Measurements from ENCODE around the gene ZPR1. TPM values are rescaled to one million over a fixed set of nuclear protein-coding genes. Genes with fewer than 3 reads are reported as not detected.
"Not testable (repeated sequence)": the region's sequence is repeated elsewhere in the genome, so short reads cannot be mapped to it uniquely, and the experiment has no call there.

ZPR1 gene
- total and polyA plus RNA-seq, 12 donors: 10.5 to 63.6 (median 28.1) TPM

DNA sequence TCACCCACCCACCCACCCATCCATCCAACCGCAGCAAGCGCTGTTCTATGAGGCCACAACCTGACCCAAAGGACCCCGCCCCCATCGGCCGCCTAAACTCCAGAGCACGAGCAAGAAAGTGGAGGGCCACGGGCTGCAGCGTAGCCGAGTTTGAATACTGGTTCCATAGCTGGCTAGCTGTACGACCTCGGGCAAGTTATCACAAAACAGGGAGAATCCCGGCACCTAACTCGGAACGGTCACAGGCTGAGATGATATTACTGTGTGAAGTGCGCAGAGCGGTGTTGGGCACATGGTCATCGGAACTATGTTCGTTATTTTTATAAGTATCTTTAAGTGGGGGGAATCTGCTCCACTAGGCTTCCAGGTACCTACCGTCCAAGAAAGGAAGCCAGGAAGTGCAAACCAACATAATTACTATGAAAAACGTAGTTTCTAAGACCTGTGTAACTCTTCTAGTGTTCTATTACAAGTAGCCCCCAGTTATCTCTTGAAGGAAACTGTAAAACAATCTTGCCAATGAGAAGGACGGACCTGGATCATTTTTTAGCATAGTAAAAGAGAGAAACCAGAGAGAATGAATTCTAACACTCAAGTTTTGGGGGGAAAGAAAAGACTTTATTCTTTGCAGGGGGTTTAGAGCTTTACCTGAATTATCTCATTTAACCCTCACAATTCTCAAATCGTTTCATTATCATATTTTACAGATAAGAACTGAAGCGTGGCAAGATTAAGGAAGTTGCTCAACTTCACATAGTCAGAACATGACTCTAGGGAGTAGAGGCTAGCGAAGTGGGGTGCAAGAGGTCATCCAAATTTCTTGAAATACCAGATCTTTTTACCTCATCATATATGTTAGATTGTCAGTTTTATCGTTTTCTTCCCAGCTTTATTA, 14.4 kb downstream of the ZPR1 start:
- peak overlapping the region; percentile 70 to 93 (median 90) for H3K27ac ChIP-seq
- peak overlapping the region in 3 of 4 donors; percentile 69 to 93 (median 85) for H3K4me3 ChIP-seq
- no peaks in the 10 kb centered on the region for H3K9me3 ChIP-seq (replicated peaks in 1 of 3)
- H3K4me1 ChIP-seq (replicated peaks in 1 of 2): peaks cover 16 to 26% of the 10 kb centered on the region in 2 donors
- no peaks in the 10 kb centered on the region for H3K27me3 ChIP-seq
- 3 to 7% (median 5%) methylated on average over 16 to 25 of the region's 25 CpGs for WGBS, 4 donors
- DNase-seq: no peak
- TF ChIP-seq POLR2A (IDR thresholded peaks at IDR 0.05): no peak
- intact Hi-C loops (cut with DNase I): no loop called here
- peaks cover 0 to 23% of the 10 kb centered on the region in 2 donors for H3K36me3 ChIP-seq (replicated peaks in 1 of 2)

DNA sequence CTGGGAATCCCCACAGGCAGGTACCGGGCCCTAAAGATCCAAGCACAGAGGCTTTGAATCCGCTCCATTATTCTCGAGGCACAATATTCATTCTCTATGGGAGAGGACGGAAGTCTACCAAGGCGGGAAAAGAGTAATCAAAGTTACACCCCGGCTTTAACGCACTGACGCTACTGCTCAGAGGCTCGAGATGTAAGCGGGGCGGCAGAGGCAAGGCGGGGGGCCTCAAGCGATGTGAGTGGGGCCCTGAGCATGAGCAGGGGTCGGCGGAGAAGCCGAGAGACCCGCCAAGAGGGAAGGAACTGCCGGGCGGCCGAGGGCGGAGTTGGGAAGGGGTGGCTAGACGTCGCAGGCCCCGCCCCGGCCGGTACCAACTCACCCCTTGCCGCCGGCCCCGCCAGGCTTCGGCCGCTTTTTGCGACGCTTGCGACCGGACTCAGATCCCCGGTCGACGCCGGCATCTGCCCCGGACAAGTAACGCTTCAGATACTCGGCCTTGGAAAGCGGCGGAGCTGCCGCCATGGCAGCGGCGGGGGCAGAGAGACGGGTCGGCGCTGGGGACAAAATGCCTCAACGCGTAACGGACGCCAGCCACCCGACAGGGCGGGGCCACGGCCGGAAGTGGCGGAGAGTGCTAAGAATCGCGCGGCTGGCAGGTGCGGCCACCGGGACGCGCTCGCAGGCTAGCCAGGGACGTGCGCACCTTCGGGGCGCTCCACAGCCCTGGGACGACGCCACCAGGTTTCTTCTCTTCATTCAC, 15.2 kb downstream of the ZPR1 start, which contains the start of gene BUD13:
TSS of gene BUD13 (minus strand) at position 545 of the 760 bp plus-strand sequence. CDS start at position 522, 23 bp downstream.
- H3K9me3 ChIP-seq (replicated peaks in 1 of 3): no peaks in the 10 kb centered on the region
- DNase-seq: peak; percentile 84 to 94 (median 92)
- intact Hi-C loops (cut with DNase I): no loop called here
- 0% methylated on average over 11 to 73 of the region's 73 CpGs for WGBS, 4 donors
- H3K27me3 ChIP-seq: no peaks in the 10 kb centered on the region
- H3K4me1 ChIP-seq (replicated peaks in 1 of 2): peaks cover 16 to 26% of the 10 kb centered on the region in 2 donors
- H3K36me3 ChIP-seq (replicated peaks in 1 of 2): peaks cover 0 to 15% of the 10 kb centered on the region in 2 donors
- peak within 1 kb of the TSS; percentile 84 to 93 (median 90) for H3K27ac ChIP-seq
- TF ChIP-seq, protein P1, sequence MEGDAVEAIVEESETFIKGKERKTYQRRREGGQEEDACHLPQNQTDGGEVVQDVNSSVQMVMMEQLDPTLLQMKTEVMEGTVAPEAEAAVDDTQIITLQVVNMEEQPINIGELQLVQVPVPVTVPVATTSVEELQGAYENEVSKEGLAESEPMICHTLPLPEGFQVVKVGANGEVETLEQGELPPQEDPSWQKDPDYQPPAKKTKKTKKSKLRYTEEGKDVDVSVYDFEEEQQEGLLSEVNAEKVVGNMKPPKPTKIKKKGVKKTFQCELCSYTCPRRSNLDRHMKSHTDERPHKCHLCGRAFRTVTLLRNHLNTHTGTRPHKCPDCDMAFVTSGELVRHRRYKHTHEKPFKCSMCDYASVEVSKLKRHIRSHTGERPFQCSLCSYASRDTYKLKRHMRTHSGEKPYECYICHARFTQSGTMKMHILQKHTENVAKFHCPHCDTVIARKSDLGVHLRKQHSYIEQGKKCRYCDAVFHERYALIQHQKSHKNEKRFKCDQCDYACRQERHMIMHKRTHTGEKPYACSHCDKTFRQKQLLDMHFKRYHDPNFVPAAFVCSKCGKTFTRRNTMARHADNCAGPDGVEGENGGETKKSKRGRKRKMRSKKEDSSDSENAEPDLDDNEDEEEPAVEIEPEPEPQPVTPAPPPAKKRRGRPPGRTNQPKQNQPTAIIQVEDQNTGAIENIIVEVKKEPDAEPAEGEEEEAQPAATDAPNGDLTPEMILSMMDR (IDR thresholded peaks at IDR 0.05): no peak
- TF ChIP-seq POLR2A (IDR thresholded peaks at IDR 0.05): peak; percentile 27 to 64
- H3K4me3 ChIP-seq: peak within 1 kb of the TSS; percentile 85 to 99 (median 89)

DNA sequence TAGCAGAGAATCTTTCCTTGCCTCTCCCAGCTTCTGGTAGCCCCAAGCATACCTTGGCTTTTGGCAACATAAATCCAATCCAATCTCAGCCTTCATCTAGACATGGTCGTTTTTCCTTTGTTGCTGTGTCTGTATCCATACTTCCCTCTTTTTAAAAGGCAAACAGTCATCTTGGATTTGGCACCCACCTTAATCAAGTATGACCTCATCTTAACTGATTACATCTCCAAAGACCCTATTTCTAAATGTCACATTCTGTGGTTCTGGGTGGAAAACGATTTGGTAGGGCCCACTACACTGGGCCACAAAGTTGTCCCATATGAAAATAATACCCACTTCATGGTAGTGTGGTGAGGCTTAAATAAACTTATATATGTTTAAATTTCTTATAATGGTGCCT, 15.9 kb downstream of the ZPR1 start:
- Histone ChIP-seq H3K36me3 (replicated peaks in 1 of 2) (peaks cover 0 to 8% of the 10 kb centered on the region in 2 donors), H3K9me3 (replicated peaks in 1 of 3) (no peaks in the 10 kb centered on the region), H3K27me3 (no peaks in the 10 kb centered on the region), H3K4me1 (replicated peaks in 1 of 2) (peaks cover 16 to 26% of the 10 kb centered on the region in 2 donors), H3K4me3 (peak overlapping the region in 2 of 4 donors; percentile 85 to 93), H3K27ac (peak overlapping the region in 1 of 5 donors; percentile 89)
- intact Hi-C loops (cut with DNase I): no loop called here
- 2 to 8% (median 6%) methylated on average over 2 of the region's 2 CpGs for WGBS, 4 donors
- no peak for DNase-seq
- no peak for TF ChIP-seq POLR2A (IDR thresholded peaks at IDR 0.05)
- TF ChIP-seq, protein P1 (IDR thresholded peaks at IDR 0.05): no peak

GRCh38 chr11:116762132-116762531, 25.7 kb downstream of the ZPR1 start:
- H3K36me3 ChIP-seq (replicated peaks in 1 of 2): peaks cover 0 to 68% of the 10 kb centered on the region in 2 donors
- no peaks in the 10 kb centered on the region for H3K27me3 ChIP-seq
- H3K27ac ChIP-seq: no peak overlapping the region
- intact Hi-C loops (cut with DNase I): no loop called here
- no peak overlapping the region for H3K4me3 ChIP-seq
- TF ChIP-seq, protein P1 (IDR thresholded peaks at IDR 0.05): no peak
- TF ChIP-seq POLR2A (IDR thresholded peaks at IDR 0.05): no peak
- H3K4me1 ChIP-seq (replicated peaks in 1 of 2): no peaks in the 10 kb centered on the region
- no peak for DNase-seq
- 80 to 85% (median 84%) methylated on average over 2 of the region's 2 CpGs for WGBS, 4 donors
- H3K9me3 ChIP-seq (replicated peaks in 1 of 3): no peaks in the 10 kb centered on the region

- H3K4me1 ChIP-seq (replicated peaks in 1 of 2); DNase-seq; H3K4me3 ChIP-seq; H3K27ac ChIP-seq; H3K27me3 ChIP-seq; intact Hi-C loops (cut with DNase I); H3K9me3 ChIP-seq (replicated peaks in 1 of 3): not testable (repeated sequence)
- WGBS, 4 donors: 88 to 97% (median 92%) methylated on average over 8 of the region's 8 CpGs
- peaks cover 0 to 52% of the 10 kb centered on the region in 2 donors for H3K36me3 ChIP-seq (replicated peaks in 1 of 2)
Observed at GRCh38 chr11:116756044-116756443, 31.8 kb downstream of the ZPR1 start.

All from adrenal gland (tissue), 12 donors.